Stimulated activated naive CD8-positive, alpha-beta T cell treated with anti-CD3 and anti-CD28 coated beads, Interleukin-15, amount 100 ng/mL, for 72 hours (primary cell): ENCODE results near the gene WDFY3.

Experiments
- ATAC-seq: fragments of 150-1000 bp; cut with Tn5 transposase; 2 replicates; pipeline ENCODE4 v1.10.0; 2021; ENCODE audit warnings: mild to moderate bottlenecking, moderate library complexity
- DNase-seq, 2 donors: peaks; one replicate each; pipeline ENCODE4 v3.0.0; 2021 to 2022
- H3K27ac Mint-ChIP-seq, 2 donors: one replicate each; pipeline ENCODE4 v1.8.0; 2022; ENCODE audit warnings: mild to moderate bottlenecking in 2 of 2, mixed read lengths in 2 of 2, moderate library complexity in 2 of 2
- H3K27me3 Mint-ChIP-seq: one replicate; pipeline ENCODE4 v1.8.0; 2022; ENCODE audit warnings: mixed read lengths
- H3K4me1 Mint-ChIP-seq: one replicate; pipeline ENCODE4 v1.8.0; 2022; ENCODE audit warnings: mild to moderate bottlenecking, mixed read lengths
- H3K4me3 Mint-ChIP-seq, 2 donors: one replicate each; pipeline ENCODE4 v1.8.0; 2022; ENCODE audit warnings: mild to moderate bottlenecking in 2 of 2, mixed read lengths in 2 of 2, moderate library complexity in 1 of 2
- H3K9me3 Mint-ChIP-seq, 2 donors: one replicate each; pipeline ENCODE4 v1.8.0; 2022; ENCODE audit warnings: mixed read lengths in 2 of 2

Gene WDFY3

GRCh38 chr4:84927428-84927827 is 39.1 kb downstream of the WDFY3 start:
- no peaks in the 10 kb centered on the region for H3K4me1 Mint-ChIP-seq
- DNase-seq (no peak), ATAC-seq (no peak)
- H3K27me3 Mint-ChIP-seq, result no peaks in the 10 kb centered on the region
- H3K4me3 Mint-ChIP-seq, result no peak overlapping the region
- H3K27ac Mint-ChIP-seq, result no peak overlapping the region
- peaks cover 0 to 5% of the 10 kb centered on the region in 2 donors for H3K9me3 Mint-ChIP-seq

DNA sequence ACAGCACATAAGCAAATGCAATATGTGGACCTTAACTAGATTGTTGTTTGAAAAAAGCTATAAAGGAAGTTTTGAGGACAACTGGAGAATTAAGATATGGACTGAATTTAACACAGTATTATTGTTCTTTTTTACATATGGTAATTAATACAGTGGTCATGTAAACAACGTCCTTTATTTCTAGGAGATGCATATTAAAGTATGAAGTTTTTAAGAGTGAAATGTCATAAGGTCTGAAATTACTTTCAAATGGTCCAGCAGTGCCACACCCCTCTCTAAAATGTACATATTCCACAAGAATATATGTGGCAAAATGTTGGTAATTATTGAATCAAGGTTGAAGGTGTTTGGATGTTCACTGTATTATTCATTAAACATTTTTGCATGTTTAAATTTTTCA is 40.9 kb downstream of the WDFY3 start:
- ATAC-seq (no peak), DNase-seq (no peak)
- peaks cover 0 to 5% of the 10 kb centered on the region in 2 donors for H3K9me3 Mint-ChIP-seq
- no peak overlapping the region for H3K4me3 Mint-ChIP-seq
- no peak overlapping the region for H3K27ac Mint-ChIP-seq
- no peaks in the 10 kb centered on the region for H3K4me1 Mint-ChIP-seq
- H3K27me3 Mint-ChIP-seq, result no peaks in the 10 kb centered on the region

- no peak for ATAC-seq
- no peaks in the 10 kb centered on the region for H3K27me3 Mint-ChIP-seq
- H3K9me3 Mint-ChIP-seq, result peaks cover 0 to 5% of the 10 kb centered on the region in 2 donors
- H3K4me1 Mint-ChIP-seq, result no peaks in the 10 kb centered on the region
- no peak overlapping the region for H3K4me3 Mint-ChIP-seq
- no peak for DNase-seq
- H3K27ac Mint-ChIP-seq, result no peak overlapping the region
Measured at GRCh38 chr4:84924434-84924833, 42.1 kb downstream of the WDFY3 start.

DNA sequence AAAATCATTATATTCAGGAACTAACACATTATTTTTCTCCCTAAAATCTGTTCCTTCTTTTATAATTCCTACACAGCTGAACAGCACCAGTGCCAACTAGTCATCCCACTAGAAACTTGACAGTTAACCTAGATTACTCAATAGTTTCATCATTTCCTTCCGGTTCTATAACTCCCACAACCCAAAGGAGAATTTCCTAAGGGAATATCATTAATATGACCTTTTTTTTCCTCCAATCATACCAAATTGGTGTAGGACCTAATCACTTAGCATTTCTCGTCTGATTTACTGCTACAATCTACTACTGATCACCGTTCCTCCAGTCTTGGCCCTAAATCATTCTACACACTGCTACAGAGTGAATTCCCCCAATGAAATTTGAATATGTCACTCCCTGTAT is 45.9 kb downstream of the WDFY3 start:
- no peak overlapping the region for H3K4me3 Mint-ChIP-seq
- no peaks in the 10 kb centered on the region for H3K4me1 Mint-ChIP-seq
- H3K9me3 Mint-ChIP-seq, result no peaks in the 10 kb centered on the region
- no peak overlapping the region for H3K27ac Mint-ChIP-seq
- H3K27me3 Mint-ChIP-seq, result no peaks in the 10 kb centered on the region
- ATAC-seq, result no peak
- DNase-seq, result no peak

DNA sequence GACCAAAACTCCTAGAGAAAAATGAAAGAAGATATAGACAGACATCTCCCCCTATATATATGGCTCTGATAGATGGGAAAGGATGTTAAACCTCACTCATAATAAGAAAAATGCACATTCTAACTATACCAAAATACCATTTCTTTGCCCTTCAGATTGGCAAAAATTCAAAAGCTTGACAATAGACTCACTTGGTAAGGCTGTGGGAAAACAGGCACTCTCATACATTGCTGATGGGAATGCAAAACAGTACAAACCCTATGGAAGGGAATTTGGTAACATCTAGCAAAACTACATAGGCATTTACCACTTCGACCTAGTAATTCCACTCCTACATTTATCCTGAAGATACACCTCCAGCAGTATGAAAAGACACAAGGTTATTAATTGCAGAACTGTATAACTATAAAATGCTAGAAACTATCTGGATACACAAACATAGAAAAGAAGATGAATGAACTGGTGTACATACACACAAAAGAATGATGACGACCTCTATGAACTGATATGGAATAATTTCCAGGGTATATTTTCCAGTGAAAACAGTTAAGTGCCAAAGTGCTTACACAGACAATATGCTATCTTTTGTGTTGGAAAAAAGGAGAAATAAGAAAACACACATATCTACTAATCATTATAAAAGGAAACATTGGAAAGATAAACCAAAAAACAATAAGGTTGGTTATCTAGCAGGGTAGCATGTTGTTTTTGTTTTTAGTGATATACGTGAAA is 48.5 kb downstream of the WDFY3 start:
- no peaks in the 10 kb centered on the region for H3K27me3 Mint-ChIP-seq
- H3K4me1 Mint-ChIP-seq, result no peaks in the 10 kb centered on the region
- no peak for DNase-seq
- H3K27ac Mint-ChIP-seq, result no peak overlapping the region
- no peak overlapping the region for H3K4me3 Mint-ChIP-seq
- no peak for ATAC-seq
- H3K9me3 Mint-ChIP-seq, result no peaks in the 10 kb centered on the region

DNA sequence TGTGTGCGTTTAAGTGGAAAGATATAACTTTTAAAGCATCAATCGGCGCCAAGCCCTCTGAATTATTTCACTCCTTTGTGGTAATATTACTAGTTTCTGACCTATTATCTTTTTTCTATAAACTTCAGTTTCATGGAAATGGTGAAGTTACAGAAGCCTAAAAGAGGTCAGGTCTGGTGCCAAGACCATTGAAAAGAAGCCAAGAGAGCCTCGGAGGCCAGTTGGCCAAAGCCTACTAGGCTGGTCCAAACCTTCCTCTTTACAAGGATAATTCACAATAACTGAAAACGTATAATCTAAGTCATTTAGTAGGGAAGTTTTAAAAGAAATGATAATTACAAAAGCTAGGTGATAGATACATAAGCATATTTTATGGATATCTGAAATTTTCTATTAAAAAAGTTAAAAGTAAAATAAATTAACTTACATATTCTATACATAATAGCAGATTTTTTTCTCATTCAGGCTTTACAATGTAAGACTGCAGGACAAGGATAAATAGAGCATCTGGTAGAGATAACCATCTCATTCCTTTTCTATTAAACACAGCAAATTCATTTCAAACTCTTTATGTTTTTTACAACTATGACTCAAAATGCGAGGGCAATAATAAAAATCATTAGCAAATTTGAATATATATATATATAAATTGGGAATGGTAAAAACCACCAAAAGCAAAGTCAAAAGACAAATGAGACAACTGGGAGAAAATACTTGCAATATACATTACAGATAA is 49.2 kb downstream of the WDFY3 start:
- DNase-seq (no peak), ATAC-seq (no peak)
- no peaks in the 10 kb centered on the region for H3K4me1 Mint-ChIP-seq
- no peak overlapping the region for H3K4me3 Mint-ChIP-seq
- H3K9me3 Mint-ChIP-seq, result no peaks in the 10 kb centered on the region
- no peaks in the 10 kb centered on the region for H3K27me3 Mint-ChIP-seq
- H3K27ac Mint-ChIP-seq, result no peak overlapping the region

DNA sequence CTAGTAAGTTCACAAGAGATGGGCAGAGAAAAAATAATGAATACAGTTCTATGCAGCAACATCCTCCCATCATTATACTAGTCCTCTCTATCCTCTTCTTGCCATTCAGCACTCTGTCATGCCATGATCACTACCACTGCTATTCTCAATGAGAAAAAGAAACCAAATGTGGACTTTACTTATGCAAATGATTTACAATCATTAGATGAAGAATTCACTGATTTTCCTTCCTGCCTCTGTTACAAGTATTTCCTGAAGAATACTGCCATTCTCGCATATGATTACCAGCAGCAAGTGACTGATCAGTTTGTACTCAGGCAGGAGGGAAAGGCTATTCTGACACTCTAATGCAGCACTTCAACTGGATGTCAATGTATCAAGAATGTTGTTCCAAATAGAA is 50.3 kb downstream of the WDFY3 start:
- Mint-ChIP-seq H3K27me3 (no peaks in the 10 kb centered on the region), H3K9me3 (no peaks in the 10 kb centered on the region), H3K4me3 (no peak overlapping the region), H3K27ac (no peak overlapping the region), H3K4me1 (no peaks in the 10 kb centered on the region)
- DNase-seq (no peak), ATAC-seq (no peak)

- Mint-ChIP-seq H3K9me3 (no peaks in the 10 kb centered on the region), H3K4me1 (no peaks in the 10 kb centered on the region), H3K27me3 (no peaks in the 10 kb centered on the region), H3K4me3 (no peak overlapping the region), H3K27ac (no peak overlapping the region)
- DNase-seq (no peak), ATAC-seq (no peak)
Measured at GRCh38 chr4:84915396-84915780, 51.1 kb downstream of the WDFY3 start.

- no peak for DNase-seq
- H3K9me3 Mint-ChIP-seq, result no peaks in the 10 kb centered on the region
- H3K4me3 Mint-ChIP-seq, result no peak overlapping the region
- no peak overlapping the region for H3K27ac Mint-ChIP-seq
- no peak for ATAC-seq
- H3K27me3 Mint-ChIP-seq, result no peaks in the 10 kb centered on the region
- H3K4me1 Mint-ChIP-seq, result no peaks in the 10 kb centered on the region
Measured at GRCh38 chr4:84914686-84915395, 51.6 kb downstream of the WDFY3 start.

GRCh38 chr4:84913176-84913575 is 53.3 kb downstream of the WDFY3 start:
- no peak for DNase-seq
- H3K4me3 Mint-ChIP-seq, result no peak overlapping the region
- H3K27ac Mint-ChIP-seq, result no peak overlapping the region
- no peaks in the 10 kb centered on the region for H3K9me3 Mint-ChIP-seq
- H3K27me3 Mint-ChIP-seq, result no peaks in the 10 kb centered on the region
- ATAC-seq, result no peak
- H3K4me1 Mint-ChIP-seq, result no peaks in the 10 kb centered on the region

DNA sequence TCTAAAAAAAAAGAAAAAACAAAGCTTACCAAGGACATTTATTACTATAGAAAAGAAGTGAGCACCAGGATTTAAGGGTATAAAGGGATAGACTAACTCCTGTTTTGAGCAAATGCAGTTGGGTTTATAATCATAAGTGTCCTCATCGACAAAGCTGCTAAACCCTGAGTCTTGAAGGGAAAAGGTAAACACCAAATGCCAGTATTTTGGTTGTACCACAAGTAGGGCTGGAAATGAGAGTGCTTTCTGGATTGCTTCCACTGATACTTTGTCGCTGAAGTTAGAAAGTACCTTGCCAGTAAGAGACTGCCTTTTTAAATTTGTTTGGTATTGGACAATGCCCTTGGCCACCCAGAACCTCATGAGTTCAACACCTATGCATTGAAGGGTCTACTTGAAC is 53.7 kb downstream of the WDFY3 start:
- H3K27ac Mint-ChIP-seq, result no peak overlapping the region
- no peaks in the 10 kb centered on the region for H3K4me1 Mint-ChIP-seq

DNA sequence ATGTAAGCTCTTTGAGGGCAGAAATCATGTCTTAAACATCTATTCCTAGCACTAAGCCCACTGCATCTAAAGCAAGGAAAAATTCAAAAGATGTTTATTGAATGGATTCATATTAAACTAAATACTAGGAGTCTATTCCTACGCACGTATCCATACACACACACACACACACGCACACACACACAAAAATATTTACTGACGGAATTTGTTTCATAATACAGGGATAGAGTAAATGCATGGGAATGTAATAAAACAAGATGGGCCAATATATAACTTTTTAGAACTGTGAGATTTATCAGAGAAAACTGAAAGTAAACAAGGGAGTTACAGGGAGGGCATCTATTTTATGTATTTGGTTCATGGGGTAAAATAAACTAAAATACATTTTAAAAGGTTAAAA is 57.6 kb downstream of the WDFY3 start:
- no peak overlapping the region for H3K27ac Mint-ChIP-seq
- no peak for DNase-seq
- no peaks in the 10 kb centered on the region for H3K9me3 Mint-ChIP-seq
- H3K27me3 Mint-ChIP-seq, result no peaks in the 10 kb centered on the region
- no peak for ATAC-seq
- no peak overlapping the region for H3K4me3 Mint-ChIP-seq
- H3K4me1 Mint-ChIP-seq, result no peaks in the 10 kb centered on the region

More for the DNA sequence above, 53.7 kb downstream of the WDFY3 start:
- ATAC-seq, result no peak
- no peak for DNase-seq
- no peaks in the 10 kb centered on the region for H3K27me3 Mint-ChIP-seq
- H3K9me3 Mint-ChIP-seq, result no peaks in the 10 kb centered on the region
- H3K4me3 Mint-ChIP-seq, result no peak overlapping the region

DNA sequence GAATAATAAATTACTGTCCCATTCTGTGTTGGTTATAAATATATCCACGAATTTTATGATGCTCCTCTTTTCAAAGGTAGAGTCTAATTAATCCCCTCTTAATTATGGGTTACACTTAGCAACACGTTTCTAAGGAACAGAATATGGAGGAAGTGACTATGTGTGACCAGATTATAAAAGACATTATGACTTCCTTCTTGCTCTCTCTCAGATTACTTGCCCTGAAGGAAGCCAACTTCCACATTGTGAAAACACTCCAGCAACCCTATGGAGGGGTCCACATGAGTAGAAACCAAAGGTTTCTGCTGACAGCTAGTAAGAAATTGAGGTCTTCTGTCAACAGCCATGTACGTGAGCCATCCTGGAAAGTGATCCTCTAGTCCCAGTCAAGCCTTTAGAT is 59.3 kb downstream of the WDFY3 start:
- Mint-ChIP-seq H3K9me3 (no peaks in the 10 kb centered on the region), H3K27ac (no peak overlapping the region), H3K4me1 (no peaks in the 10 kb centered on the region), H3K27me3 (no peaks in the 10 kb centered on the region), H3K4me3 (no peak overlapping the region)
- ATAC-seq (no peak), DNase-seq (no peak)

DNA sequence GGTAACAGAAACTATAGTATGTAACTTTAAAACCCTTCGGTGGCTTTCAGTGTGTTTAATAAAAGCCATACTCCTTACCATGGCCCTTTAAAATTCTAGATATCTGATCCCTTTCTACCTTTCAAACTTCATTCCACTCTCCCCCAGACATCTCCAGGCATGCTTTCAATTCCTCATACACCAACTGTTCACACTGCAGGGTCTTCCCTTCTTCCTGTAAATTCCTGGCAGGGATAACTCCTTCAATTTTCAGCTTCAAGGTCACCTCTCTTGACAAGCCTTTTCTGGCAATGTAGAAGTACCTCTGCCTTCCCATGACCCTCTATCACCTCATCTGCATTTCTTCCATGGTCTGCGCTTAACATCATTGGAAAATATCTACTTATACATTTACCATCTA is 60.8 kb downstream of the WDFY3 start:
- no peak overlapping the region for H3K27ac Mint-ChIP-seq
- no peak for DNase-seq
- no peak for ATAC-seq
- no peaks in the 10 kb centered on the region for H3K4me1 Mint-ChIP-seq
- H3K9me3 Mint-ChIP-seq, result no peaks in the 10 kb centered on the region
- no peak overlapping the region for H3K4me3 Mint-ChIP-seq
- no peaks in the 10 kb centered on the region for H3K27me3 Mint-ChIP-seq

GRCh38 chr4:84901740-84902281 is 64.7 kb downstream of the WDFY3 start:
- no peak for ATAC-seq
- H3K4me3 Mint-ChIP-seq, result no peak overlapping the region

GRCh38 chr4:84901173-84901572 is 65.3 kb downstream of the WDFY3 start:
- Mint-ChIP-seq H3K4me3 (no peak overlapping the region), H3K27ac (no peak overlapping the region), H3K9me3 (no peaks in the 10 kb centered on the region), H3K4me1 (no peaks in the 10 kb centered on the region), H3K27me3 (no peaks in the 10 kb centered on the region)
- no peak for ATAC-seq
- DNase-seq, result no peak

More at GRCh38 chr4:84901740-84902281, 64.7 kb downstream of the WDFY3 start:
- DNase-seq, result no peak
- Mint-ChIP-seq H3K27ac (no peak overlapping the region), H3K4me1 (no peaks in the 10 kb centered on the region), H3K27me3 (no peaks in the 10 kb centered on the region), H3K9me3 (no peaks in the 10 kb centered on the region)
